Peyer's patch (tissue), 4 donors: ENCODE results near the gene PHF11.

Experiments
- CTCF ChIP-seq, 6 experiments: fragments of 450-650 bp in 4 of 6; fragments of 200-600 bp in 2 of 6; sonication (generic) in 1 of 6; IDR thresholded peaks; one replicate each; pipeline ENCODE4 v1.5.1; 2017 to 2019; ENCODE audit warnings: antibody characterized with exemption in 6 of 6, mild to moderate bottlenecking in 3 of 6, moderate library complexity in 1 of 6
- POLR2A ChIP-seq, 2 donors: fragments of 450-650 bp; IDR thresholded peaks; one replicate each; pipeline ENCODE4 v1.5.1; 2017; ENCODE audit warnings: antibody characterized with exemption in 2 of 2, mild to moderate bottlenecking in 2 of 2, moderate library complexity in 2 of 2

- peak in 4 of 6 experiments; percentile 4 to 23 (median 13) for TF ChIP-seq CTCF (IDR thresholded peaks at IDR 0.05)
- peak; percentile 50 to 52 for TF ChIP-seq POLR2A (IDR thresholded peaks at IDR 0.05)
Observed at GRCh38 chr13:49495783-49496762, at the start of gene PHF11.
